Measurements from ENCODE around the gene NDUFAB1. TPM values are rescaled to one million over a fixed set of nuclear protein-coding genes. Genes with fewer than 3 reads are reported as not detected.

Gene NDUFAB1
- total RNA-seq, 1 donor from 2014 or later = 122 TPM

- Histone ChIP-seq H3K79me2 (ENCODE audit: low read depth) (no peaks in the 10 kb centered on the region), H3F3A (ENCODE audit: low read depth) (no peaks in the 10 kb centered on the region), H3K9me3 (ENCODE audit: low read depth) (no peaks in the 10 kb centered on the region), H3K4me1 (no peaks in the 10 kb centered on the region), H3K36me3 (no peaks in the 10 kb centered on the region), H3K27ac (no peak overlapping the region), H3K4me2 (no peak overlapping the region), H3K4me3 (no peak overlapping the region), H3K27me3 (no peaks in the 10 kb centered on the region), H4K20me1 (ENCODE audit: low read depth) (peaks cover 5% of the 10 kb centered on the region), H3K9ac (no peak overlapping the region), H2AFZ (replicated peaks) (no peak overlapping the region)
- no peaks in the 10 kb centered on the region for H3K27me3 Mint-ChIP-seq (ENCODE audit: insufficient read depth, low read depth)
- no peak for DNase-seq (ENCODE audit: low spot score)
- peaks cover 6% of the 10 kb centered on the region for H3K36me3 Mint-ChIP-seq
- no peak overlapping the region for H3K4me3 Mint-ChIP-seq
- TF ChIP-seq EZH2 (IDR thresholded peaks at IDR 0.05) = no peak
- no peak for TF ChIP-seq CTCF (IDR thresholded peaks at IDR 0.05)
- no peak for TF ChIP-seq EZH2phosphoT487 (IDR thresholded peaks at IDR 0.05)
- H3K4me1 Mint-ChIP-seq = no peaks in the 10 kb centered on the region
- no peaks in the 10 kb centered on the region for H3K9me3 Mint-ChIP-seq
- H3K27ac Mint-ChIP-seq = no peak overlapping the region
Measured at GRCh38 chr16:23538919-23539278, 57.2 kb downstream of the NDUFAB1 start.

GRCh38 chr16:23537390-23537789 lies 58.7 kb downstream of the NDUFAB1 start:
- Mint-ChIP-seq H3K4me1 (no peaks in the 10 kb centered on the region), H3K27me3 (ENCODE audit: insufficient read depth, low read depth) (no peaks in the 10 kb centered on the region), H3K36me3 (peaks cover 6% of the 10 kb centered on the region), H3K4me3 (no peak overlapping the region), H3K27ac (no peak overlapping the region), H3K9me3 (no peaks in the 10 kb centered on the region)
- Histone ChIP-seq H3K27ac (no peak overlapping the region), H3F3A (ENCODE audit: low read depth) (no peaks in the 10 kb centered on the region), H3K9me3 (ENCODE audit: low read depth) (no peaks in the 10 kb centered on the region), H3K27me3 (no peaks in the 10 kb centered on the region), H3K4me3 (no peak overlapping the region), H3K4me2 (no peak overlapping the region), H3K79me2 (ENCODE audit: low read depth) (no peaks in the 10 kb centered on the region), H3K9ac (no peak overlapping the region), H2AFZ (replicated peaks) (no peak overlapping the region), H4K20me1 (ENCODE audit: low read depth) (peaks cover 8% of the 10 kb centered on the region), H3K4me1 (no peaks in the 10 kb centered on the region), H3K36me3 (no peaks in the 10 kb centered on the region)
- no peak for TF ChIP-seq EZH2 (IDR thresholded peaks at IDR 0.05)
- no peak for TF ChIP-seq EZH2phosphoT487 (IDR thresholded peaks at IDR 0.05)
- TF ChIP-seq CTCF (IDR thresholded peaks at IDR 0.05) = no peak
- no peak for DNase-seq (ENCODE audit: low spot score)

GRCh38 chr16:23535901-23536300 lies 60.2 kb downstream of the NDUFAB1 start:
- Histone ChIP-seq H3K27ac (no peak overlapping the region), H3K9ac (no peak overlapping the region), H3F3A (ENCODE audit: low read depth) (no peaks in the 10 kb centered on the region), H4K20me1 (ENCODE audit: low read depth) (peaks cover 8% of the 10 kb centered on the region), H3K4me1 (no peaks in the 10 kb centered on the region), H3K4me2 (no peak overlapping the region), H3K79me2 (ENCODE audit: low read depth) (no peaks in the 10 kb centered on the region), H3K27me3 (no peaks in the 10 kb centered on the region), H3K9me3 (ENCODE audit: low read depth) (no peaks in the 10 kb centered on the region), H3K4me3 (no peak overlapping the region), H3K36me3 (no peaks in the 10 kb centered on the region), H2AFZ (replicated peaks) (no peak overlapping the region)
- no peak overlapping the region for H3K4me3 Mint-ChIP-seq
- no peaks in the 10 kb centered on the region for H3K9me3 Mint-ChIP-seq
- no peaks in the 10 kb centered on the region for H3K27me3 Mint-ChIP-seq (ENCODE audit: insufficient read depth, low read depth)
- H3K4me1 Mint-ChIP-seq = no peaks in the 10 kb centered on the region
- H3K27ac Mint-ChIP-seq = no peak overlapping the region
- DNase-seq (ENCODE audit: low spot score) = no peak
- peaks cover 4% of the 10 kb centered on the region for H3K36me3 Mint-ChIP-seq
- TF ChIP-seq CTCF (IDR thresholded peaks at IDR 0.05) (no peak), EZH2phosphoT487 (IDR thresholded peaks at IDR 0.05) (no peak), EZH2 (IDR thresholded peaks at IDR 0.05) (no peak)

Measured in neural progenitor cell (in vitro differentiated cells).